Measurements from ENCODE around the gene XIST. TPM values are rescaled to one million over a fixed set of nuclear protein-coding genes. Genes with fewer than 3 reads are reported as not detected.

Gene XIST
- total RNA-seq, 6 experiments from 2014 or later = not detected

- no peak for DNase-seq
- H3K4me1 Mint-ChIP-seq (ENCODE audit: low read depth) = no peaks in the 10 kb centered on the region
- H3K9me3 Mint-ChIP-seq = no peaks in the 10 kb centered on the region
- no peak overlapping the region for H3K4me3 Mint-ChIP-seq
- TF ChIP-seq CTCF (IDR thresholded peaks at IDR 0.05) = no peak
- no peak overlapping the region for H3K27ac Mint-ChIP-seq
- no peaks in the 10 kb centered on the region for H3K36me3 Mint-ChIP-seq (ENCODE audit: low read depth)
- peaks cover 4% of the 10 kb centered on the region for H3K27me3 Mint-ChIP-seq (ENCODE audit: insufficient read depth)
Observed at GRCh38 chrX:73838123-73838522, 14.4 kb downstream of the XIST start.

GRCh38 chrX:73836956-73837477 is 15.5 kb downstream of the XIST start:
- DNase-seq = no peak
- no peaks in the 10 kb centered on the region; the same call in 1 of the 2 replicates for H3K27me3 Mint-ChIP-seq (ENCODE audit: insufficient read depth)
- H3K4me3 Mint-ChIP-seq = no peak overlapping the region
- H3K27ac Mint-ChIP-seq = no peak overlapping the region
- no peak for TF ChIP-seq CTCF (IDR thresholded peaks at IDR 0.05)
- no peaks in the 10 kb centered on the region for H3K4me1 Mint-ChIP-seq (ENCODE audit: low read depth)
- H3K36me3 Mint-ChIP-seq (ENCODE audit: low read depth) = no peaks in the 10 kb centered on the region
- H3K9me3 Mint-ChIP-seq = no peaks in the 10 kb centered on the region

DNA sequence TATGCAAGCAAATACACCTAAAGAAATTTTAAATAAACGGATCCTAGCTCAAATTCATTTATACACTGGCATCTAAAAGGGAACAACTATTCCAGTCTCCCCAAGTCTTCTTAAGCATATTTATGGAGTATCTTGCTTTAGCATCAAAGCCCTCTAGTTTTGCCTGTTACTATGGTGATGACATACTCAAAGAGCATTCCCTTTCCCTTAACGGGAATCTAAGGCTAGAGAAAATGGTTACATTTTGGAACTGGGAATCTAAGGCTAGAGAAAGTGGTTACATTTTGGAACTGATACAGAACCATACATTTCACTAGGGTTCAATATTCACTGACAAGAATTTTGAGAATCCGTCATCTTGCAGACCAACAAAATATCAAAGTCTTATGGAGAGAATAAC is 18.3 kb downstream of the XIST start:
- H3K4me1 Mint-ChIP-seq (ENCODE audit: low read depth) = no peaks in the 10 kb centered on the region
- no peaks in the 10 kb centered on the region for H3K9me3 Mint-ChIP-seq
- peaks cover 1% of the 10 kb centered on the region; the same call in 1 of the 2 replicates for H3K27me3 Mint-ChIP-seq (ENCODE audit: insufficient read depth)
- DNase-seq = no peak
- no peak for TF ChIP-seq CTCF (IDR thresholded peaks at IDR 0.05)
- no peaks in the 10 kb centered on the region for H3K36me3 Mint-ChIP-seq (ENCODE audit: low read depth)
- no peak overlapping the region for H3K4me3 Mint-ChIP-seq
- H3K27ac Mint-ChIP-seq = no peak overlapping the region

- TF ChIP-seq CTCF (IDR thresholded peaks at IDR 0.05) = no peak
- Mint-ChIP-seq H3K27ac (no peak overlapping the region), H3K4me1 (ENCODE audit: low read depth) (no peaks in the 10 kb centered on the region), H3K36me3 (ENCODE audit: low read depth) (no peaks in the 10 kb centered on the region), H3K9me3 (no peaks in the 10 kb centered on the region), H3K27me3 (ENCODE audit: insufficient read depth) (peaks cover 1% of the 10 kb centered on the region; the same call in 1 of the 2 replicates), H3K4me3 (no peak overlapping the region)
- DNase-seq = no peak
Observed at GRCh38 chrX:73832319-73832718, 20.2 kb downstream of the XIST start.

- TF ChIP-seq CTCF (IDR thresholded peaks at IDR 0.05) = no peak
- no peaks in the 10 kb centered on the region for H3K9me3 Mint-ChIP-seq
- H3K27me3 Mint-ChIP-seq (ENCODE audit: insufficient read depth) = peaks cover 3% of the 10 kb centered on the region; the same call in 1 of the 2 replicates
- DNase-seq = no peak
- H3K36me3 Mint-ChIP-seq (ENCODE audit: low read depth) = no peaks in the 10 kb centered on the region
- no peaks in the 10 kb centered on the region for H3K4me1 Mint-ChIP-seq (ENCODE audit: low read depth)
- no peak overlapping the region for H3K27ac Mint-ChIP-seq
- H3K4me3 Mint-ChIP-seq = no peak overlapping the region
Observed at GRCh38 chrX:73831500-73831899, 21.0 kb downstream of the XIST start.
